GM23338 (cell line): ENCODE measurements around the gene RPS15A. TPM values are rescaled to one million over a fixed set of nuclear protein-coding genes. Genes with fewer than 3 reads are reported as not detected.
A peak's percentile ranks its signal among the peaks of the same experiment; 100 is the strongest.
"Not testable (repeated sequence)": the region's sequence is repeated elsewhere in the genome, so short reads cannot be mapped to it uniquely, and the experiment has no call there.

ENCODE experiments used
- ATAC-seq: fragments of 200-7000 bp; cut with Tn5 transposase; 3 replicates; pipeline ENCODE4 v1.9.1; 2020
- DNase-seq: peaks from one replicate; pipeline ENCODE4 v3.0.0-alpha.2; 2015; ENCODE audit warnings: low spot score
- H2AFZ ChIP-seq: fragments of 200-600 bp; sonication (generic); 2 replicates; pipeline ENCODE4 v1.8.0; 2016; ENCODE audit warnings: antibody characterized with exemption, mild to moderate bottlenecking, moderate library complexity
- H3F3A ChIP-seq: fragments of 200-600 bp; sonication (generic); replicated peaks from 2 replicates; pipeline ENCODE4 v1.8.0; 2017; ENCODE audit warnings: antibody characterized with exemption, mixed run types, low read depth
- H3K27ac ChIP-seq: fragments of 200-600 bp; sonication (generic); 2 replicates; pipeline ENCODE4 v1.6.1; 2016; ENCODE audit warnings: low read depth
- H3K27me3 ChIP-seq: fragments of 200-600 bp; sonication (generic); 2 replicates; pipeline ENCODE4 v1.8.0; 2016; ENCODE audit warnings: mild to moderate bottlenecking, mixed run types, moderate library complexity; ENCODE audit not compliant: insufficient read depth
- H3K36me3 ChIP-seq: fragments of 200-600 bp; sonication (generic); 2 replicates; pipeline ENCODE4 v1.8.0; 2016; ENCODE audit warnings: mild to moderate bottlenecking; ENCODE audit not compliant: insufficient read depth
- H3K4me1 ChIP-seq: fragments of 200-600 bp; sonication (generic); 2 replicates; pipeline ENCODE4 v1.8.0; 2016; ENCODE audit warnings: mild to moderate bottlenecking, moderate library complexity; ENCODE audit not compliant: insufficient read depth
- H3K4me2 ChIP-seq: fragments of 200-600 bp; sonication (generic); 2 replicates; pipeline ENCODE4 v1.7.1; 2017; ENCODE audit warnings: mixed run types
- H3K4me3 ChIP-seq: fragments of 200-600 bp; sonication (generic); 2 replicates; pipeline ENCODE4 v1.6.1; 2016; ENCODE audit warnings: mixed run types
- H3K79me2 ChIP-seq: fragments of 200-600 bp; sonication (generic); replicated peaks from 2 replicates; pipeline ENCODE4 v1.8.0; 2017; ENCODE audit warnings: mild to moderate bottlenecking; ENCODE audit not compliant: insufficient read depth
- H3K9me2 ChIP-seq: fragments of 200-600 bp; sonication (generic); 2 replicates; pipeline ENCODE4 v1.8.0; 2017; ENCODE audit not compliant: insufficient read depth
- H4K20me1 ChIP-seq: fragments of 200-600 bp; sonication (generic); replicated peaks from 2 replicates; pipeline ENCODE4 v1.8.0; 2017; ENCODE audit warnings: mild to moderate bottlenecking; ENCODE audit not compliant: insufficient read depth
- H3K27ac Mint-ChIP-seq: 2 replicates; pipeline ENCODE4 v1.8.0; 2020; ENCODE audit warnings: inconsistent platforms, mild to moderate bottlenecking, moderate library complexity, mixed read lengths
- H3K27me3 Mint-ChIP-seq: 3 replicates; pipeline ENCODE4 v1.8.0; 2022; ENCODE audit warnings: low read depth, mild to moderate bottlenecking, moderate library complexity, mixed read lengths, inconsistent platforms; ENCODE audit not compliant: insufficient read depth, poor library complexity
- H3K36me3 Mint-ChIP-seq: 3 replicates; pipeline ENCODE4 v1.8.0; 2021; ENCODE audit warnings: low read depth, mild to moderate bottlenecking, inconsistent platforms, moderate library complexity, mixed read lengths
- H3K4me1 Mint-ChIP-seq: 3 replicates; pipeline ENCODE4 v1.8.0; 2020; ENCODE audit warnings: mild to moderate bottlenecking, inconsistent platforms, mixed read lengths
- H3K4me3 Mint-ChIP-seq: 3 replicates; pipeline ENCODE4 v1.8.0; 2021; ENCODE audit warnings: moderate library complexity, mild to moderate bottlenecking, inconsistent platforms, mixed read lengths
- H3K9me3 Mint-ChIP-seq: 3 replicates; pipeline ENCODE4 v1.8.0; 2020; ENCODE audit warnings: moderate library complexity, mild to moderate bottlenecking, inconsistent platforms, mixed read lengths
- REST ChIP-seq: IDR thresholded peaks from one replicate; pipeline ENCODE4 v1.6.1; 2018; ENCODE audit warnings: antibody characterized with exemption; ENCODE audit not compliant: unreplicated experiment
- polyA plus RNA-seq: library from polyadenylated mRNA; unstranded; fragments of >200 nt; fragmentation: Nextera tagmentation; extraction: Ambion mirVana; gene quantifications from 2 replicates; pipeline ENCODE4 v1.2.1, GENCODE V29; 2016
- total RNA-seq: library from RNA; depleted of rRNA; stranded (reverse); fragments of >200 nt; shearing (Covaris generic); gene quantifications from 2 replicates; pipeline ENCODE4 v1.2.3, GENCODE V29; 2014

RPS15A gene
- total and polyA plus RNA-seq, 2 experiments from 2014 or later, result 2,163 to 2,171 TPM

DNA sequence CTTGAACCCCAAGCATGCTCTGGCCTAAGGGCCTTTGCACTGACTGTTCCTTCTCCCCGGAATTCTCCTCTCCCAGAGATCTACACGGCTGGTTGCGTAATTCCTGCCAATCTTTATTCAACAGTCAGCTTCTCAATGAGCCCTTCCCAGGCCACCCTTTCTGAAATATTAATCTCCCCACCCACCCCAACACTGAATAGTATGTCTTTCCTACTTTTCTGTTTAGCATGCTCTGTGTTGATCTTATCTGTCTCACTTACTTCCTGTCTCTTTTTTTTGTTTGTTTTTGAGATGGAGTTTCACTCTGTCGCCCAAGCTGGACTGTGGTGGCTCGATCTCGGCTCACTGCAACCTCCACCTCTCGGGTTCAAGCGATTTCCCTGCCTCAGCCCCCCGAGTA lies 33.5 kb downstream of the RPS15A start:
- not testable (repeated sequence) for H3K9me3 Mint-ChIP-seq

DNA sequence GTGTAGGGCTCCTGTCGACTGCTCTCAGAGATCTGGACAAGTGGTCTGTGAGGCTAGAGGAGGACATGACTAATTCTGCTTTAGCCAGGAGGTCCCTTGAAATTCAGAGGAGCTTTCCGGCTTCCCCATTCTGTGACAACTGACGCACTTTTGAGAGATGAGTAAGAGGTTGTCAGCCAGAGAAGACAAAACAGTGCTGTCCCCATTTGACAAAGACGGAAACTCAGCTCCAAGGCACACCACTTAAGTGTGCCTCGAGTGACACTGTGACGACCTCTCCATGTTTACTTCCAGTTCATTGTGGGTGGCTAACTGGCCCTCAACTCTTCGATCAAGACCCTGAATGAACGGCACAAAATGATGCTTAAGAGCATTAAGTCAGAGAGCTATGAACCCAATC lies 47.3 kb downstream of the RPS15A start:
- not testable (repeated sequence) for DNase-seq, ATAC-seq, H3K79me2 ChIP-seq, H3K27ac ChIP-seq, H3K4me3 Mint-ChIP-seq, H3K4me2 ChIP-seq, H3K27me3 ChIP-seq, H3F3A ChIP-seq, H3K9me3 Mint-ChIP-seq, H3K36me3 Mint-ChIP-seq, H4K20me1 ChIP-seq, H2AFZ ChIP-seq, H3K27ac Mint-ChIP-seq, H3K4me1 ChIP-seq, H3K36me3 ChIP-seq, H3K4me1 Mint-ChIP-seq, H3K4me3 ChIP-seq, H3K27me3 Mint-ChIP-seq, H3K9me2 ChIP-seq

More for the DNA sequence above, 33.5 kb downstream of the RPS15A start:
- not testable (repeated sequence) for DNase-seq, H3F3A ChIP-seq, H3K4me3 ChIP-seq, H3K4me3 Mint-ChIP-seq, H3K4me2 ChIP-seq, H3K27me3 Mint-ChIP-seq, H3K4me1 ChIP-seq, H4K20me1 ChIP-seq, H3K36me3 Mint-ChIP-seq, H3K36me3 ChIP-seq, ATAC-seq, H3K27ac Mint-ChIP-seq, H2AFZ ChIP-seq, H3K27me3 ChIP-seq, H3K79me2 ChIP-seq, H3K27ac ChIP-seq, H3K9me2 ChIP-seq, H3K4me1 Mint-ChIP-seq

DNA sequence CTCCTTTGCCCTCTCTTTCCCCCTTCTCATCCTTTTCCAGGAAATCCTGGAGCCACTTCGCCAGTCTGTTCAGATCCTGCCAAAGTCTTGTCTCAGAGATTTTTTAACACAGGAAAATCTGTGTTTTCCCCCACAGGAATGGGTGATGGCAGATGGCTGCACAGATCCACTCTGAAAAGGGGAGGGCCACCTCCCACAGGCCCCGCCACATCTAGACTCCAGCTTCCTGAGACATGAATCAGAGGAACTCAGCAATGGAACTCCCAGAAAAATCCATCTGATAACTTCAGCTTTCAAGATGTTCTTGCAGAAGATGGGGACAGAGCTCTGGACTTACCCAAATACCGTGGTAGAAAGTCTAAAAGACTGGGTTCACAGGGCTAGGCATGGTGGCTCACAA lies 50.1 kb downstream of the RPS15A start:
- not testable (repeated sequence) for H3K9me3 Mint-ChIP-seq, H3K4me3 ChIP-seq, H3K4me1 Mint-ChIP-seq

GRCh38 chr16:18738768-18739167 lies 51.4 kb downstream of the RPS15A start:
- not testable (repeated sequence) for H3K27me3 Mint-ChIP-seq, H3F3A ChIP-seq, H3K79me2 ChIP-seq, H3K9me2 ChIP-seq, ATAC-seq, DNase-seq, H3K4me3 ChIP-seq, H3K36me3 ChIP-seq, H3K36me3 Mint-ChIP-seq, H3K27me3 ChIP-seq, H3K4me1 ChIP-seq, H3K27ac ChIP-seq, H3K4me3 Mint-ChIP-seq, H4K20me1 ChIP-seq, H3K4me1 Mint-ChIP-seq, H3K27ac Mint-ChIP-seq, H2AFZ ChIP-seq, H3K4me2 ChIP-seq
- peak; percentile 59 for TF ChIP-seq REST
- peaks cover 13% of the 10 kb centered on the region for H3K9me3 Mint-ChIP-seq

More for the DNA sequence above, 50.1 kb downstream of the RPS15A start:
- H3K9me2 ChIP-seq, H3K27me3 Mint-ChIP-seq, H3K27me3 ChIP-seq, DNase-seq, H3K4me3 Mint-ChIP-seq, H3K36me3 ChIP-seq, H3F3A ChIP-seq, H3K79me2 ChIP-seq, ATAC-seq, H4K20me1 ChIP-seq, H3K36me3 Mint-ChIP-seq, H3K4me2 ChIP-seq, H3K27ac ChIP-seq, H3K27ac Mint-ChIP-seq, H2AFZ ChIP-seq, H3K4me1 ChIP-seq: not testable (repeated sequence)

GRCh38 chr16:18734279-18734678 lies 55.9 kb downstream of the RPS15A start:
- not testable (repeated sequence) for DNase-seq, H3K27ac Mint-ChIP-seq, H3K4me1 ChIP-seq

More at GRCh38 chr16:18734279-18734678, 55.9 kb downstream of the RPS15A start:
- H3K36me3 ChIP-seq, H3K4me3 ChIP-seq, H3K4me3 Mint-ChIP-seq, H3K27ac ChIP-seq, H3K27me3 Mint-ChIP-seq, H3K79me2 ChIP-seq, H3K4me2 ChIP-seq, H4K20me1 ChIP-seq, ATAC-seq, H3F3A ChIP-seq, H3K27me3 ChIP-seq, H2AFZ ChIP-seq, H3K36me3 Mint-ChIP-seq, H3K9me2 ChIP-seq, H3K4me1 Mint-ChIP-seq: not testable (repeated sequence)
- H3K9me3 Mint-ChIP-seq, result peaks cover 15% of the 10 kb centered on the region
